GDM1 (cell line): ENCODE data around the gene ICOSLG.
"Not testable (repeated sequence)": the region's sequence is repeated elsewhere in the genome, so short reads cannot be mapped to it uniquely, and the experiment has no call there.

Source experiments
- DNase-seq: peaks from one replicate; lab custom pipeline; 2025; lab: John Stamatoyannopoulos, UW

The ICOSLG gene

DNA sequence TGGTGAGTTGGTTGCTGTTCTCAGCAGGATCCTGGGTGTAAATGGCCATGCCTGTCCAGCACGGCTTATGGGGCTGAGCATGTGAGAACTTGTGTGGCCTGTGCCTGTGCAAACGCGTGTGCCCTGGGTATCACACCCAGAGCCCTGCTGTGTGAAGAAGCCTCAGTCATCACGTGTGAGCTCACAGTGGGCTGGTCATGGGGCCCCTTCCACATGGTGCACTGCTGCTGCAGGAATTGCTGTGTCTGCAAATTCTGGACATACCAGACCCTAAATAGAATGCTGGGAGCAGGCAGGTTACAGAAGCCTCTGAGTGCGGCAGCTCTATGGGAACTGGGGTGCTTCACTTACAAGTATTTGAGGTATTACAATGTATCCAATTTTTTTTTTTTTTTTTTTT, 17.4 kb downstream of the ICOSLG start:
- not testable (repeated sequence) for DNase-seq

GRCh38 chr21:44220674-44221073, 20.1 kb downstream of the ICOSLG start:
- DNase-seq: not testable (repeated sequence)

DNA sequence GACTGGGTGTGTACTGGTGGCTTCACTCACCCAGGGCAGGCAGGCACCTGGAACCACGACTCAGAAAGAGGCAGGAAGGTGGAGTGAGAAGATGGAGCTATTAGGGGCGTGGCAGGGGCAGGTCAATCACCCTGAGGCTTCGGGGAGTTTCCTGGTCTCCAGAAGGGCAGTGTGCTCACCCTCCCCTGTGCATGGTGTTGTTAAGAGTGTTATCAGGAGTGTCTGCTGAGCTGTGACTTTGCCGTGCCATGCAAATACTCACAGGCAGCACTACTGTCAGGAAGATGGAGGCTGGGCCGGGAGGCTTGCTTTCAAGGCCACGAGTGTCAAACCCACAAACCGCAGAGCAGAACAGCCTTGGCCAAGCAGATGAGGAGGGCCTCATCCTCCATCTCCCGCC, 22.3 kb downstream of the ICOSLG start:
- DNase-seq: not testable (repeated sequence)

DNA sequence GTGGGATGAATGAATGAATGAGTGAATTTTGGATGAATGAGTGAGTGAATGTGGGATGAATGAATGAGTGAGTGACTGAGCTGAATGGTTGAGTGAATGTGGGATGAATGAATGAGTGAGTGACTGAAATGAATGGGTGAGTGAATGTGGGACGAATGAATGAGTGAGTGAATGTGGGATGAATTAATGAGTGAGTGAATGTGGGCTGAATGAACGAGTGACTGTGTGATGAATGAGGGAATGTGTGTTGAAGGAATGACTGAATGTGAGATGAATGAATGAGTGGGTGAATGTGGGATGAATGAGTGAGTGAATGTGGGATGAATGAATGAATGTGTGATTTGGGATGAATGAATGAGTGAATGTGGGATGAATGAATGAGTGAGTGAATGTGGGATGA, 28.8 kb downstream of the ICOSLG start:
- not testable (repeated sequence) for DNase-seq

GRCh38 chr21:44211574-44211973, 29.2 kb downstream of the ICOSLG start:
- not testable (repeated sequence) for DNase-seq

DNA sequence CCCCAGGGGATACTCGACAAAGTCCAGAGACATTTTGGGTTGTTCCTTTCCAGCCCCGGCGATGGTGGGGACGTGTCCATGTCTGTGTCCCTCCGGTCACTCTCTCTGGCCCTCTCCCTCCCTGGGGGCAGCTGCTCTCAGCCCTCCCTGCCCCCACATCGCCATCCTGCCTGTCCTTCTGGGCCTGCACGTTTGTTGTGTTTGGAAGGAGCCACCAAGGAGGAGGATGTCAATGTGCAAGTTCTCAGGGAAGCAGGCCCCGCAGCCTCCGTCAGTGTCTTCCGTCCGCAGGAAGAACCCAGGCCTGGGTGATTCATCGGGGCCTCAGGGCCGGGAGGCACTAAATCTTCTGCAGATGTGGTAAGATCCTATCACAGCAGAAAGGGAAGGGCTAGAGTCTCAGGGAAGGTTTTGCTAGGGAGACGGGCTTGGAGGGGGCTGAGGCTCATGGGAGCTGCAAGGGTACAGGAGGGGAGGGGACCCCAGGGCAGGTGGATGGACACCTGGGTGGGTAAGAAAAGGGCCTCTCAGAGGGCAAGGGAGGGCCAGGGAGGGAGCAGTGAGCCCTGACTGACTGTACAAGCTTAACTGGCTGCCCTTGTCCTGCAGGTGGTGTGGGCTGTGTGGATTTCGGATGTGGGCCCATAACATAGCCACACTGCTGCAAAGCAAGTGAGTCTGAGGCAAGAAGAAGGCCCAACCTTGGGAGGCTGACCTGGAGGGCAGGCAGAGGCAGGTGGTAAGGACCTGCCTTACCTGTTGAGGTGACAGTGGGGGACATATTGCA, 32.7 kb downstream of the ICOSLG start:
- DNase-seq: not testable (repeated sequence)

- not testable (repeated sequence) for DNase-seq
These were observed 33.8 kb downstream of the ICOSLG start for GRCh38 chr21:44206698-44207676.

- DNase-seq: not testable (repeated sequence)
These were observed 34.6 kb downstream of the ICOSLG start for GRCh38 chr21:44206187-44206586.

- DNase-seq: not testable (repeated sequence)
These were observed 38.0 kb downstream of the ICOSLG start for GRCh38 chr21:44202590-44203299.

DNA sequence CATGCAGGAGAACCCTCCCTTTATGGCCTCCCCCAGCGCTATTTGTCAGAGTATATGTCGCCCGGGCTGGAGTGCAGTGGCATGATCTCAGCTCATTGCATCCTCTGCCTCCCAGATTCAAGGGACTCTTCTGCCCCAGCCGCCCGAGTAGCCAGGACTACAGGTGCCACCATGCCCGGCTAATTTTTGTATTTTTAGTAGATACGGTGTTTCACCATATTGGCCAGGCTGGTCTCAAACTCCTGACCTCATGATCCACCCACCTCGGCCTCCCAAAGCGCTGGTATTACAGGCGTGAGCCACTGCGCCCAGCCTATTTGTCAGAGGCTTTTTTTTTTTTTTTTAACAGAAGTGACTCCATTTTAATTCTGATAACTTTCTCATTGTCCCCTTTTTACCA, 40.7 kb downstream of the ICOSLG start:
- not testable (repeated sequence) for DNase-seq

DNA sequence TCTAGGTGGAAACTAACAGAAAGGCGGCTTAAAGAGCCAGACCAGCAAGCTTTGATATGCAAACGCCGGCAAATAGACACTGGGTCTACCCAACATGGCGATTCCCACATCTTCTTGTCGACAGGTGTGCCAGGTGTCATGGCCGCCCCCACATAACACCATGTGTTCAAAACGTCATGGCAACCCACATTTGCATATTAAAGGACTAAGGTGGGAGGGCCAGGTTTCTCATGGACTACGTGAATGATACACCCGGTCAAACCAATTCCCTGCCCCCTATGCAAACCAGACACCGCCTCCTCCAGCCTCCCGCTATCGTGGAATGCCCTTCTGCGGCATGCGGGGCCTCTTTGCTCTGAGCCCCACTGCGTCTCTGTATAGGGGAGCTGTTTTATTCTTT, 41.3 kb downstream of the ICOSLG start:
- no peak for DNase-seq

DNA sequence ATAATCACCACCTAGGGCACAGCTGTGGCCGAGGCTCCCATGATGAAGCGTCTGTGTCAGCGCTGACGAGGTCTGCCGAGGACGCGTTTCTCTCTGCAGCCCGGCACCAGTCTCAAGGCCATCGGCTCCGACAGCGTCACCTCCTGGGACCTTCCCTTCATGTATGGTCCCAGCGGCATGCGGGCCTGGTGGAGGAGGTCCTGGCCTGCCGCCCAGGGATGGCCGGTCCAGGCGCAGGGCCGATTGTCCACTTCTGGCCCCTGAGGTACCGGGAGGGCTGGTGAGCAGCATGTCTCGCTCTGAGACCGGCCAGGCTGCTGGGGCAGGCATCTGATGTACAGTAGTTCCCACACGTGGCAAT, 43.6 kb downstream of the ICOSLG start:
- not testable (repeated sequence) for DNase-seq

GRCh38 chr21:44196212-44197155, 44.3 kb downstream of the ICOSLG start:
- DNase-seq: peak; percentile 84

GRCh38 chr21:44194888-44195287, 45.9 kb downstream of the ICOSLG start:
- DNase-seq: not testable (repeated sequence)

DNA sequence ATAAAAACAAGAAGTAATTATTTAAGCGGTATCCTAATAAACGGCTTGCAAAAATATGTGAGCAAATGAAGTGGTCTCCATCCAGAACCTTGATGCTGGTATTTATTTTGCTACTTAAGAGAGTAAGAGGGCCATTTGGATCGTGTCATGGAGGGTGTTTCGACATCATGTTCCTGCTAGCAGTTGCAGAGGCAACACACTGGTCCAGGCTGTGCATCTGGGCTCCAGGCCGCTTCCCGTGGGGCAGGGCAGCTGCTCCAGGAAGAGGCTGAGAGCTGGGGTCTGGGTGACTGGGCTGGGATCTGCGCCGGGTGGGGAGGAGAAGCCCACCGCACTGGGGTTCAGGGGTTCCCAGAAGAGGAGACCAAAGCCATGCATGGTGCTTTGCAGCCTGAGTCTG, 46.3 kb downstream of the ICOSLG start:
- DNase-seq: not testable (repeated sequence)

DNA sequence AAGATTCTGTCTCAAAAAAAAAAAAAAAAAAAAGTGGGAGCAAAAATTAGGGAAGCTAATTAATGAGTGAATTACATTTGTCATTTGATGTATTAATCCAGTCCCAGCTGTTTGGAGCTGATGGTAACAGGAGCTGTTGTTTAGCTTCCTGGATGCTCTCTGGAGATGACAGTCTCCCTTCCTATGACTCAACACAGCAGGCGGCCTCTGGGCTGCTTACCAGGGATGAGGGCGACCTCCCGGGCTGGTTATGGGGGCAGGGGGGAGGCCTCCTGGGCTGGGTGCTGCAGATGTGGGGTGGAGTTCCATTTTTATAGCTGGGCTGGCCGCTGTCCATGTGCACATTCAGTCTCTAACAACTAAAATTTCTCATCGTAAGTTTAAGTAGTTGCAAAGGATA, 47.6 kb downstream of the ICOSLG start:
- DNase-seq: not testable (repeated sequence)

DNA sequence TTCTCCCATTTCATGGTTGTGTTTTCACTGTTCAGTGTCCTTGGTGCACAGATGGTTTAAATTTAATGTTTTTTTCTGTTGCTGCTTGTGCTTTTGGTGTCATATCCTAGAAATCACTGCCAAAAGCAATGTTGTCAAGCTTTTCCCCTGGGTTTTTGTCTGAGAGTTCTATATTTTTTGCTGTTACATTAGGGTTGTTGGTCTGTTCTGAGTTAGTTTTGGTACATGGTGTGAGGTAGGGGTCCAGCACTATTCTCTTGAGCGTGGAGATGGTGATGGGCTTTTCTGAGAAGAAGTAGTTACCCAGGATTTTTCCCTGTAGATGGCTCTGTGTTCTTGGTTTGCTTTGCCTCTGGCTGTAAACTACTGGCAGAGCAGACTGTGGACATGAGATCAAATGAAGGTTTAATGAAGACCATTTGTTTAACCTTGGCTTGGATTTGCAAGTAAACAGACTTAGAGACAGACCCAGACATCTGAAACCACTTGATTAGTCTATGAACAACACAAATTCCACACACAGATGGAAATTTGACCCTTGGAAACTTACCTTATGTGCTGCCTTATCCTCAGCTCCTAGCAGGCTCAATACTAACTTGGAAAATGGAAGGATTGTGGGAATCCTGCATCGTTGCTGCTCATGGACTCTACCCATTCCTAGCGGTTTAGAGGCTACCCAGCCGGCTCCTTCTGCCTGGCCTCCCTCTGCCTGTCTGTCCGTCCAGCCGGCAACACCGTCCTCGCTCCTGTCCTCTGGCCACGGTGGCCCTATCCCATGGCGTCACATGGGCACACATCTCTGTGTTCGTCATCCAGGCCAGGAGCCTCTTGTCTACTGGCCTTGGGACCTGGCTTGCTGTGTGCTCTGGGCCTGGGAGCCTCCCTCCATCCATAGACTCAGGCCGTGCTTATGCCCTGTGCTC, 50.1 kb downstream of the ICOSLG start:
- not testable (repeated sequence) for DNase-seq

- not testable (repeated sequence) for DNase-seq
These were observed 55.9 kb downstream of the ICOSLG start for GRCh38 chr21:44184862-44185261.

DNA sequence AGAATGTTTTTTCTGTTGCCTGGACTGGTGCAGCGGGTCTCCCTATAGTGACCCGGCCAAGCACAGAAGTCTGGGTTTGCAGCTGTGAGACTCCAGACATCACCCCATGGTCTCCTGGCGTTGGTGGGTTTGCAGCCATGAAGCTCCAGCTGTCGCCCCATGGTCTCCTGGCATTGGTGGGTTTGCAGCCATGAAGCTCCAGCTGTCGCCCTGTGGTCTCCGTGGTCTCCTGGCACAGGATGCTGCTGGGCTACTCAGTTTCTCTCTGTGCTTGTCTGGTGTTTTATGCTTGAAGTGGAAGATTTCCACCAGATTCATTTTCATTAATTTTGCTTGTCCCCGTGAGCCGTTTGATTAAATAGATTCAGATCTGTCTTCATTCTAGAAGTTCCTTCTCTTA, 58.5 kb downstream of the ICOSLG start:
- DNase-seq: not testable (repeated sequence)

- not testable (repeated sequence) for DNase-seq
These were observed 59.2 kb downstream of the ICOSLG start for GRCh38 chr21:44181506-44181905.
